ENCODE measurements around the gene SPAG17. TPM values are rescaled to one million over a fixed set of nuclear protein-coding genes. Genes with fewer than 3 reads are reported as not detected.

The SPAG17 gene
- total RNA-seq, 1 donor from 2014 or later, result 1.2 TPM

DNA sequence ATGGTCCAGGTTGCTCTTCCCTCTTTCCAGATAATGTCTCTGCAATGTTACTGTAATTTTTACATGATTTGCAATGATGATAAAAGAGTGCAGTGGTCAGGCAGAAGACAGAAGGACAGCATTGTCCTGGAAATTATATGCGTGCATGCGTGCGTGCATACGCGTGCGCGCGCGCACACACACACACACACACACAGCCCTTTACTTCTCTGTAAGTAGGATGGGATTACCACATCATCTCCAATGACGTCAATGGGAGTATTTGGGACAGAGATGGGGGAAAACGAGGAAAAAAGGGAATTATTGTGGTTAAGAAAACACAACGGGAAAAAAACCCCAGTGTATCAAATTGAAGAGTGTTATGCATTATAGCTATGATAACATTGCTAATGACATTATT lies 99.7 kb downstream of the SPAG17 start:
- no peak for DNase-seq (ENCODE audit: low spot score in 2 of 2)
- FAIRE-seq, result no peak

DNA sequence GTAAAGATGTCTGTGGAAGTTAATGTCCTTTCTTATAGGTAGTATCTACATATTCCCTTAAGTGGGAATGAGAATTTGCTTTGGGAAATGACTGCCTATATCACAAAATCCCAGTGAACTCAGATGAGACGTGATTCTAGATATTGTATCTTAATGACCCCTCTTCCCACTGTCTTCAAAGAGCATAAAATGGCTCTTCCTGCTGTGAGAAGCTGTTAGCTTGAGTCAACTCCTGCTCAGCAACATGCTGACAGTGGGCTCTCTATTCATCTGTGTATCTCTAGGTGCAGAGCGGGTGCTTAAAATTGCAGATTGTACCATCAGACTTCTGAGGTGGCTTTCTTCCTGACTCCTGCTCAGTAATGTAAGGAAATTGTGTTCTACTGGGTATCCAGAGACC lies 100.6 kb downstream of the SPAG17 start:
- DNase-seq (ENCODE audit: low spot score in 2 of 2), result no peak
- no peak for FAIRE-seq

- DNase-seq (ENCODE audit: low spot score in 2 of 2), result no peak
- no peak for FAIRE-seq
Measured at GRCh38 chr1:118082984-118083383, 102.0 kb downstream of the SPAG17 start.

DNA sequence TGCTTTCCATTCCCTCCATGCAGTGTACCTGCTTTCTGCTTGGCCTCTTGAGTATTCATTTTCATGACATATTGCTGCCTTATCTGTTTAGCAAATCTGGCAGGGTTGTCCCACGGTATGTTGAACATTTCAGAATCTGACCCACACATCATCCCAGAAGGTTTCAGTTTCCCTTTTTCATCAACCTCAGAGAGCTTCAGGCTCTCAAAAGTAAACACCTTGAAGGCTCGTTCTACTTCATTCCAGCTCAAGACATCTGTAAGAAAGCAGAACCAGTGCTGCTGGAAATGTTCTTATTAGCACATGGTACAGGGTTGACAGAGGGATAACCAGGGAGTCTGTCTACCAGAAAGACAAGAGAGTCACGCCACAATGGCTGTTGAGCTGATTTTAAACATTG lies 103.6 kb downstream of the SPAG17 start:
- DNase-seq (ENCODE audit: low spot score in 2 of 2) (no peak), FAIRE-seq (no peak)

GRCh38 chr1:118077331-118078045 lies 107.5 kb downstream of the SPAG17 start:
- FAIRE-seq (no peak), DNase-seq (ENCODE audit: low spot score in 2 of 2) (no peak)

GRCh38 chr1:118075116-118075515 lies 109.9 kb downstream of the SPAG17 start:
- FAIRE-seq (no peak), DNase-seq (ENCODE audit: low spot score in 2 of 2) (no peak)

DNA sequence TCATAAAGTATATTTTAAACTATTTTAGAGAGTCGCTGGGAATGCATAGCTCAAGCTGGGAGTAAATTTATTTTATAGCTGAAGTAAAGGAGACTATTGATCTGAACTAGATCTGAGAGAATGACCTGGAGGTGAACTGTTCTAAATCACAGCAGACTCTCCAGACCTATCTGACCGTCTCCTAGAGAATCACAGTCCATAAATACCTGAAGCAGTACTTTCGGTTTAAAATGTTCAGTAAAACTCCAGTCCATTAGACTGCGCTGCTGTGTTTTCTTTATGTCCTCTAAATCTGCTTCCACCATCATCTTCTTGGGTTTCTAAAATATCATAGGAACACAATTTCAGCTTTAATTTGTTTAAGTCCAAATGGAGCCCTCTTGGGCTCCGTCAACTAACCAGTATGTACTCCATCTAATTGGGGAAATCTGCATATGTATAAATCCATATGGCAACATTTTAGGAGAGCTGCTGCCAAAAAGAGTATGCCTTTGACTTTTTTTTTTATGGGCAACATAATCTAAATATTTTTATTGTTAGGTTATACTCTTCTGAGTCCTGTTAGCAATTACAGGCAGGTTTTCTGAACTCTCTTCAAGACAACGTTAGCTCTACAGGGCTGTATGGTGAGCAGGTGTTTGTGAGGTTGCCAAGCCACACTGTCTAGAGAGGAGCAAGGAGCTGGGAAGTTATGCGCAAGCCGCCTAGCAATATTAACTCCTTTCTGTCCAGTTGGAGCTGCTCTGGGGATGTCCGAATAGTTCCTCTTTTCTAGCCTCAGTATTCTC lies 111.2 kb downstream of the SPAG17 start:
- no peak for FAIRE-seq
- DNase-seq (ENCODE audit: low spot score in 2 of 2), result no peak

DNA sequence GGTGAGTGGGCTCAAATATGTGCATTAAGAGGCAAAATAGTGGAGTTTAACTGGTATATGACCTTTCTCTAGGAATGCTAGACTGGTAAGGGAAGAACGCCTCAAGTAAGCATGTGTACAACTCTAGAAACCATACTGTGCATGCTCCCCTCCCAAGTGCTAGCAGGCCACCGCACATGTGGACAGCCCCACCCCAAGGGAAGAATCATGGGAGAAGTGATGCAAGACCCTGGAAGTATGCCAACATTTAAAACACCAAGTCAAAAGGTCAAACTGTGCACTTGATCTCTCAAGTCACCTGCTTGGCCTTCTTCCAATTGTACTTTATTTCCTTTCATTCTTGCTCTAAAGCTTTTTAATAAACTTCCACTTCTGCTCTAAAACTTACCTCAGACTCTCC lies 135.0 kb downstream of the SPAG17 start:
- DNase-seq (ENCODE audit: low spot score in 2 of 2) (no peak), FAIRE-seq (no peak)

- FAIRE-seq, result no peak
- DNase-seq (ENCODE audit: low spot score in 2 of 2), result no peak
Measured at GRCh38 chr1:118047650-118048224, 137.3 kb downstream of the SPAG17 start.

GRCh38 chr1:118047006-118047649 lies 137.9 kb downstream of the SPAG17 start:
- FAIRE-seq, result no peak
- no peak for DNase-seq (ENCODE audit: low spot score in 2 of 2)

DNA sequence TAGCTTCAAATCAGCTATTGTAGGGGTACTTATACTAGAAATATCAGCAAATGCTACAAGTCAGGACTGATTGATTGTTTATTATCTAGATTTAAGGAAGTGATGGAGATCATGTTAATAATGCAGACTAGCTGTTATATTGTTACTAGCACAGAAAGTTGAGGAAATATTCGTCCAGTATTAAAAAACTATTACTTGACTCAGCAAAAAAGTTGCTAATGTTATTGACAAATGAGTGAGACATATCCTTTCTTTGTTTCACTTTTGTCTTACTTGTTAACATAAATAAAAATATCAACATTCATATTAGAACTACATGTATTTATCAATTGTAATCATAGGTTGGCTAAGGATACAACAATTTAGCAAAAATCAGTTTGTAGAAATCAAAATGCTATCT lies 141.4 kb downstream of the SPAG17 start:
- FAIRE-seq, result no peak
- no peak for DNase-seq (ENCODE audit: low spot score in 2 of 2)

DNA sequence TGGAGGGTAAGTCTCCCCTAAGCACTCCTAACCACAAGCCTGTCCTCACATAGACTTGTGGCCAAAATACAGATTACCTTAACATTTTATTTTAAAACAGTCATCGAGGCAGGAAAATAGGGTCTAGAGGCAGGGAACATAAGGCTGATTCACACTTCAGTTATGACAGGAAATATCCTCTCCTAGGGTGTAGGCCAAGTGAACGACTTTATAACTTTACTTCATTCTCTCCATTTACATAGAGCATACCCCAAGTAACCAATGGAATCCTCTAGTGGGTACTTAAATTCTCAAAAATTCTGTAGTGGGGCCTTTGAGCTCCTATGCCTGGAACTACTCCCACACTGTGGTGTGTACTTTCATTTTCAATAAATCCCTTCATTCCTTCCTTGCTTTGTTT lies 142.5 kb downstream of the SPAG17 start:
- no peak for FAIRE-seq
- no peak for DNase-seq (ENCODE audit: low spot score in 2 of 2)

GRCh38 chr1:118039170-118039569 lies 145.9 kb downstream of the SPAG17 start:
- DNase-seq (ENCODE audit: low spot score in 2 of 2) (no peak), FAIRE-seq (no peak)

GRCh38 chr1:118032883-118033282 lies 152.1 kb downstream of the SPAG17 start:
- FAIRE-seq (no peak), DNase-seq (ENCODE audit: low spot score in 2 of 2) (no peak)

- no peak for DNase-seq (ENCODE audit: low spot score in 2 of 2)
- FAIRE-seq, result no peak
Measured at GRCh38 chr1:118028267-118028666, 156.8 kb downstream of the SPAG17 start.

- no peak for FAIRE-seq
Measured at GRCh38 chr1:118023199-118023598, 161.8 kb downstream of the SPAG17 start.

DNA sequence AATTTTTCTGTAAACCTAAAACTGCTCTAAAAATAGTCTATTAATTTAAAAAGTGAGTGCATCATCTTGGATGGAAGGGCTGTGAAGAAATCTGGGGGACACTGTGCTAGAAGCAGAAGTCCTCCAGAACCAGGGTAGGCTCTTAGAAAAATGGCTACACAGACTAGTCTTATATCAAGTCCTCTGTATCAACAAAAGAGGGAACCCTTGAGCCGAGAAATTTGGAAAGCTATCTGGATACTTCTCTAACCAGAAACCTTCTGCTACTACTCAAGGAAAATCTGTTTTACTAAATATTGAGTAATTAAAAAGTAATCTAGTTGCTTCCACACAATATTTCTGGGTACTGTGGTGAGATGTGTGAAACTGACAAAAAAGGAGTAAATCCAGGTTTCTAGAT lies 163.4 kb downstream of the SPAG17 start:
- DNase-seq (ENCODE audit: low spot score in 2 of 2), result no peak
- no peak for FAIRE-seq

More at GRCh38 chr1:118023199-118023598, 161.8 kb downstream of the SPAG17 start:
- no peak for DNase-seq (ENCODE audit: low spot score in 2 of 2)

DNA sequence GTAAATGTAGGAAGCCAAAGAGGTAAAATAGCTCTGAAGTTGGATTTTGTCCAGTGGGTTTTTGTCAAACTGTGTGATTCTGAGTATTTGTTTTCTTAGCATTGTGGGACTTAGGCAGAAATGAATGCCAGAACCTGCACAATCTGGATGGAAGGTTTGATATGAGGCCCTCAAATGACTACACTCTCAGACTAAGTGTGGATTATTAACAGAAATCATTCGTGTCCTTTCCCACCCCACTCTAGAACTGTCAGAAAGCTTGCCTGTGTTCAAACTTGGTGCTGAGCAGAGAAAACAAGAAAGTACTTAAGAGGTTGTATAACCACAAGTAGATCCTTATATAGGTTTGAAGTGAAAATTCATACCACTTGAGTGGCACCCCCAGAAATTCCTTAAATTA lies 167.0 kb downstream of the SPAG17 start:
- DNase-seq (ENCODE audit: low spot score in 2 of 2), result no peak
- no peak for FAIRE-seq

- FAIRE-seq (no peak), DNase-seq (ENCODE audit: low spot score in 2 of 2) (no peak)
Measured at GRCh38 chr1:118013938-118014337, 171.1 kb downstream of the SPAG17 start.

DNA sequence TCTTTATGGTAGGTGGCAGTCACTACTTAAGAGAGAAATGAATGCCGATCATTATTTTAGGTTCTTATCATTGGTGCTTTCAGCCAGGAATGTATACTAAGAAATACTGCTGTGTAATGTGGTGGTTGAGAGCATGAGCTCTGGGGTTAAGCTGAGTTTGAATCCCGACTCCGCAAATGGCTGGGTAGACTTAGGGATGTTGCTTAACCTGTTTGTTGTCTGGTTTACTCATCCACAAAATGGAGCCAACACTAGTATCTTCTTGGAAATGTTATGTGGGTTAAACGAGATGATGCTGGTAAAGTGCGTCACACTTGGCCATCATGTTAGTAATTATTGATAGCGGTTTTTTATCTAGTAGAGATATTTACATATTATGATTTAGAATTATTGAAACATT lies 171.7 kb downstream of the SPAG17 start:
- FAIRE-seq (no peak), DNase-seq (ENCODE audit: low spot score in 2 of 2) (no peak)

DNA sequence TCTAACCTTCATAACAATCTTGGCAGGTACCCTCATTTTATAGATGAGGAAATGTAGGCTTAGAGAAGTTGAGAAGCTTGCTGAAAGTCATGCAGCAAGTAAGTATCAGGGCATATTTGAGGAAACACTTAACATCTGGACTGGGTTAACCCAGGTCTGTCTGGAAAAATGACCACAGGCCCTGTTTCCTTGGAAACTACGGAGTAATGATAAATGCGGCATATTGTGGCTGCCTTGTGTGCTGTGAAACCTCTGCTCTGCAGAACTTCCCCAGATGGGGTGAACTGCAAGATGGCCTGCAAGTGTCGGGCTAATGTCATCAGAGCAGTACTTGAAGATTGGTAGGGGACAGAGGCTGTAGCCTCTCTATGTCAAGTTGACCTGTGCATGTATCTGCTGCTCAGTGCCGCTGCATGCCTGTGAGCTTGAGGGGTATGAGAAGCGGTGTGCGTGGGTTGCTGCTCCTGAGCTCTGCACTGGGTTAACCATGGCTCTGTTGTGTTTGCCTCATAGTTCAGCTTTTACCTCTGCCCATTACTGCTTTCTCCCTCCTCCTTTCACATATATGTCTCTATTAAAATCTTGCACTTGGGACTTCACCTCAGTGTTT lies 172.4 kb downstream of the SPAG17 start:
- DNase-seq (ENCODE audit: low spot score in 2 of 2), result no peak
- FAIRE-seq, result no peak

Data from frontal cortex (tissue), 4 donors.